Lower leg skin (tissue), 3 donors: Measurements from ENCODE around the gene SPRR2D.

Experiments used
- CTCF ChIP-seq, 3 donors: fragments of 450-650 bp; IDR thresholded peaks; one replicate each; pipeline ENCODE4 v1.5.1; 2016; ENCODE audit warnings: antibody characterized with exemption in 3 of 3, mild to moderate bottlenecking in 3 of 3, moderate library complexity in 2 of 3
- POLR2A ChIP-seq, 2 donors: fragments of 450-650 bp; IDR thresholded peaks; one replicate each; pipeline ENCODE4 v1.6.1; 2016 to 2017; ENCODE audit warnings: antibody characterized with exemption in 2 of 2, mild to moderate bottlenecking in 1 of 2, moderate library complexity in 1 of 2

- TF ChIP-seq CTCF (IDR thresholded peaks at IDR 0.05) (no peak), POLR2A (IDR thresholded peaks at IDR 0.05) (no peak)
Measured at GRCh38 chr1:152997901-152998300, 43.0 kb downstream of the SPRR2D start.
